GM12865 (cell line): Measurements from ENCODE around the gene PRAMEF20.
"Not testable (repeated sequence)": the region's sequence is repeated elsewhere in the genome, so short reads cannot be mapped to it uniquely, and the experiment has no call there.

Source experiments
- DNase-seq: peaks from one replicate; pipeline ENCODE4 v3.0.0; 2010; ENCODE audit warnings: low read depth
- H3K4me3 ChIP-seq: 2 replicates; pipeline ENCODE4 v1.5.1; 2011; ENCODE audit warnings: mild to moderate bottlenecking, low read depth, low read length, control low read depth
- TF ChIP-seq, protein P1 (sequence below): IDR thresholded peaks from 2 replicates; pipeline ENCODE4 v1.5.1; 2011; ENCODE audit warnings: low read length, control low read depth, low read depth, inconsistent platforms; ENCODE audit not compliant: insufficient read depth; ENCODE audit errors: missing control alignments

Gene PRAMEF20

DNA sequence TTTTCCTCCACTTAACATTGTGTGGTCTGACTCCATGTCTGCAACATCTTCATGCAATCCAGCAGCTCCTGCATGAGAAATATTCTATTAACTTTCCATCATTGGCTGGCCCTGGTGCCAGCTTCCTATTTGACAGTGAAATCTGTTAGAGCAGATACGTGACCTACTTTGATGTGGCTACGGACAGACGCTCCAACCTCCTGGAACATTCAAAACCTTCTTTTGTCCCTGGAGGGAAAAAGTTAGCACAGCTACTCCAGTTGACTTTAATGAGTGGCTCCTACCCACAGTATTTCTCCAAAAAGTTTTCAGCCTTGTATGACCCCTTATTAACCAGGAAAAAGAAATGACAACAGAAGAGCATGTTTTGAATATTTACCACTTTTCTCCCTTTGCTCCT is 22.0 kb downstream of the PRAMEF20 start:
- no peak overlapping the region for H3K4me3 ChIP-seq
- no peak for DNase-seq
- TF ChIP-seq, protein P1, sequence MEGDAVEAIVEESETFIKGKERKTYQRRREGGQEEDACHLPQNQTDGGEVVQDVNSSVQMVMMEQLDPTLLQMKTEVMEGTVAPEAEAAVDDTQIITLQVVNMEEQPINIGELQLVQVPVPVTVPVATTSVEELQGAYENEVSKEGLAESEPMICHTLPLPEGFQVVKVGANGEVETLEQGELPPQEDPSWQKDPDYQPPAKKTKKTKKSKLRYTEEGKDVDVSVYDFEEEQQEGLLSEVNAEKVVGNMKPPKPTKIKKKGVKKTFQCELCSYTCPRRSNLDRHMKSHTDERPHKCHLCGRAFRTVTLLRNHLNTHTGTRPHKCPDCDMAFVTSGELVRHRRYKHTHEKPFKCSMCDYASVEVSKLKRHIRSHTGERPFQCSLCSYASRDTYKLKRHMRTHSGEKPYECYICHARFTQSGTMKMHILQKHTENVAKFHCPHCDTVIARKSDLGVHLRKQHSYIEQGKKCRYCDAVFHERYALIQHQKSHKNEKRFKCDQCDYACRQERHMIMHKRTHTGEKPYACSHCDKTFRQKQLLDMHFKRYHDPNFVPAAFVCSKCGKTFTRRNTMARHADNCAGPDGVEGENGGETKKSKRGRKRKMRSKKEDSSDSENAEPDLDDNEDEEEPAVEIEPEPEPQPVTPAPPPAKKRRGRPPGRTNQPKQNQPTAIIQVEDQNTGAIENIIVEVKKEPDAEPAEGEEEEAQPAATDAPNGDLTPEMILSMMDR: no peak

DNA sequence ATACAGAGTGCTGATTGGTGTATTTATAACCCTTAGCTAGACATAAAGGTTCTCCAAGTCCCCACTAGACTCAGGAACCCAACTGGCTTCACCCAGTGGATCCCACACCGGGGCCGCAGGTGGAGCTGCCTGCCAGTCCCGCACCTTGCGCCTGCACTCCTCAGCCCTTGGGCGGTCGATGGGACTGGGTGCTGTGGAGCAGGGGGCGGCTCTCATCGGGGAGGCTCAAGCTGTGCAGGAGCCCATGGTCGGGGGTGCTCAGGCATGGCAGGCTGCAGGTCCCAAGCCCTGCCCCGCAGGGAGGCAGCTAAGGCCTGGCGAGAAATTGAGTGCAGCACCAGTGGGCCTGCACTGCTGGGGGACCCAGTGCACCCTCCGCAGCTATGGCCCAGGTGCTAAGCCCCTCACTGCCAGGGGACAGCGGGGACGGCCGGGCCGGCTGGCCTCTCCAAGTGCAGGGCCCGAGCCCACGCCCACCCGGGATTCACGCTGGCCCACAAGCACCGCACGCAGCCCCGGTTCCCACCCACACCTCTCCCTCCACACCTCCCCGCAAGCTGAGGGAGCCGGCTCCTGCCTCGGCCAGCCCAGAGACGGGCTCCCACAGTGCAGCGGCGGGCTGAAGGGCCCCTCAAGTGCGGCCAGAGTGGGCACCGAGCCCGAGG is 23.6 kb downstream of the PRAMEF20 start:
- not testable (repeated sequence) for DNase-seq, H3K4me3 ChIP-seq

DNA sequence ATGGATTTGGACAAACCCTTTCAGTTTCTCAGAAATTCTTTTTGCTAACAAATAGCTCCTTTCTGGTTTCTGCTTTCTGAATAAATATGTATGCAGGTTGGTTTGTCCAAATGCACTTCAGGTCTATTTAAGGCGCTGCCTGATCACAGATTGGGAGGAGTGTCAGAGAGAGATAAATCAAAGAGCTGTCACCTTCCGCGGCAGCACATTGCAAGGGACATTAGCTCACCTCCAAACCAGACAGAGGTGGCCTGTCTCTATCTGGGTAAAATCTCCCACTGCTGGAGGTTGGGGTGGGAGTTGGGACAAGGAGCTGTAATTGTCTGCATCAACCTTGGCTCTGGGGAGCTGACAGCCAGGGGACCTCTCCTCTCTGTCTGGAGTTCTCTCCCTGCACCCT is 25.2 kb downstream of the PRAMEF20 start:
- DNase-seq: no peak
- no peak overlapping the region for H3K4me3 ChIP-seq
- TF ChIP-seq, protein P1: no peak

DNA sequence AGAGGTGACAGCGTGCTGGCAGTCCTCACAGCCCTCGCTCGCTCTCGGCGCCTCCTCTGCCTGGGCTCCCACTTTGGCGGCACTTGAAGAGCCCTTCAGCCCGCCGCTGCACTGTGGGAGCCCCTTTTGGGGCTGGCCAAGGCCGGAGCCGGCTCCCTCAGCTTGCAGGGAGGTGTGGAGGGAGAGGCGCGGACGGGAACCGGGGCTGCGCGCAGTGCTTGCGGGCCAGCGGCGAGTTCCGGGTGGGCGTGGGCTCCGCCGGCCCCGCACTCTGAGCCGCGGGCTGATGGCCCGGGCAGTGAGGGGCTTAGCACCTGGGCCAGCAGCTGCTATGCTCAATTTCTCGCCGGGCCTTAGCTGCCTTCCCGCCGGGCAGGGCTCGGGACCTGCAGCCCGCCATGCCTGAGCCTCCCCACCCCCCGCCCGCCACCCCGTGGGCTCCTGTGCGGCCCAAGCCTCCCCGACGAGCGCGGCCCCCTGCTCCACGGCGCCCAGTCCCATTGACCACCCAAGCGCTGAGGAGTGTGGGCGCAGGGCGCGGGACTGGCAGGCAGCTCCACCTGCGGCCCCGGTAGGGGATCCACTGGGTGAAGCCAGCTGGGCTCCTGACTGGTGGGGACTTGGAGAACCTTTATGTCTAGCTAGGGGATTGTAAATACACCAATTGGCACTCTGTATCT is 29.0 kb downstream of the PRAMEF20 start:
- not testable (repeated sequence) for H3K4me3 ChIP-seq, DNase-seq

DNA sequence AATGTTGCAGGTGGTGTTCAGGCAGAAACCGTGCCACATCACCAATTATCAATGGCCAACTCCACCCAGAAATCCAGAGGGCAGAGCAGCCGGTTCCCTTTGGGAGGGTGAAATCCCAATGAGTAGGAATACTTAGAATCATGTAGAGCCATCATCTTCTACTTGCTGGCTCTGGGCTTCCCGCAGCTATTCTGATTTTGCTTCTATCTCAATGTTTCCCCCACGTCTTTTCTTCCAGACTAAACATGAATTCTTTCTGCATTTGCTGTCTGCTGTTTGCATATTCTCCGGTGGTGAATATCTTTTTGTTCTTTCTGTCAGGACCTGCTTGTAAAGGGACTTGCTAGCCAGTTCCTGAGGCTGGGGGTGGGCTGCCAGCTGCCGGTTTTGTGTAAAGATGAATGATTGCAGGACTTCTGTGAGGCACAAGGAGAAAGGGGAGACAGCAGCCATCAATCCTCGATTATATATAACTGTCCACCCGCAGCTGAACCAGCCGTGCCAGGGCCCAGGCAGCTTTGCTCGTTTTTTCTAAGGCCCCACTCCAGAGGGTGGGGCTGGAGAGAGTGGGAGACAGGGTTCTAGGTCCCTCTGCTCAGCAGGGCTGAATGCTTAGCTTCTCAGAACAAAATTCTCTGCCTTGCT is 33.2 kb downstream of the PRAMEF20 start:
- TF ChIP-seq, protein P1: no peak
- no peak for DNase-seq
- H3K4me3 ChIP-seq: no peak overlapping the region

DNA sequence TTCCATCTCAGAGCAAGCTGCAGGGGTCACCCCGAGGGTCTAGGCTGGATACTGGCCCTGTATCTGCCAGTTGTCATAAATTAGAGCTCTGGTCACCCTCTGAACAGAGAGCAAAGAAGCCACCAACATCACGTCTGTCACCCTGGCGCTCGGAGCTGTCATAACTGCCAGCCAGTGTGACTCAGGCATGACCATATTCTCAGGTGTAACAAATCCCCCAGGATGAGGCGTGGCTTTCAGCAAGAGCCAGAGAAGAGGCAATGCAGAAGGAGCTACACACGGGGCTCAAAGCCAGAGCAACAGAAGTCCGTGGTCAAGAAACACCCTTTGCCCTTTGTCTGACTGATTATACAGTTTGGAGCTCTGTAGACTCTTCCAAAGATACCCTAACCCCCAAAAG is 40.0 kb downstream of the PRAMEF20 start:
- no peak overlapping the region for H3K4me3 ChIP-seq
- DNase-seq: no peak
- TF ChIP-seq, protein P1: no peak

DNA sequence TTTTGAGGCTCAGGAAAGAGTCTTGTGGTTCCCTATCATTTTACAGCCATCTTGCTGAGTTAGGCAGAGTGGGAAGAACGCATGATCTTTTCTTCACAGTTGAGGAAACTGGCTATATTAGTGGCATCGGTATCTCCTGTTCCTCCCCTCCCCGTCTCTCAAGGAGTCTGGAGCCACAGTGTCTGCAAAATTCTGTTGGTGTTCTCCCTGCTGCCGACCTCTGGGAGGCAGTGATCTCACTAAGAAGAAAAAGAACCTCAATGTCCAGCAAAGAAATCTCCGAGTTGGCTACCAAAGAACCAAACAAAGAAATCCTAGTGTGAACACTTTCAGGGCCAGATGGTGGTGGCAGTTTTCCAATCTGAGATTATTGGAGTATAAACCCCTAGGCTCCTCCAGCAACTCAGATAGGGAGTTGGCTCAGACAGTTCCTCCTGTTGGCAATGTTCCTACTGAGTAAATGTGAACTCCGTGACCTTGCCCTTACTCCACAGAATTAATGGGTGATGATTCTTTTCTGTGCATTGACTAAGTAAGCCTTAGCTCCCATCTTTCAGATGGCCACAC is 41.2 kb downstream of the PRAMEF20 start:
- no peak overlapping the region for H3K4me3 ChIP-seq
- no peak for DNase-seq
- TF ChIP-seq, protein P1: no peak
